HepG2 (cell line): ENCODE results near the gene SH2D5. TPM values are rescaled to one million over a fixed set of nuclear protein-coding genes. Genes with fewer than 3 reads are reported as not detected.
A peak's percentile ranks its signal among the peaks of the same experiment; 100 is the strongest.

Experiments
- ATAC-seq: fragments of 200-7000 bp; cut with Tn5 transposase; 3 replicates; pipeline ENCODE4 v1.9.1; 2020; ENCODE audit warnings: mild to moderate bottlenecking, moderate library complexity
- Bru-seq: library from RNA; stranded (reverse); fragments of 400-500 nt; gene quantifications from one replicate; lab custom pipeline; 2021; lab: Mats Ljungman, UMichigan
- BruChase-seq, 2 experiments: library from RNA; stranded (reverse); fragments of 400-500 nt; gene quantifications; one replicate each; lab custom pipeline; 2021; lab: Mats Ljungman, UMichigan
- BruUV-seq: library from RNA; stranded (reverse); fragments of 400-500 nt; replicated peaks from 2 replicates; lab custom pipeline; 2021; lab: Mats Ljungman, UMichigan
- CTCF ChIA-PET: fragments of 300-600 bp; formaldehyde crosslinking; extraction: SDS; loops from one replicate; lab custom pipeline; 2021; ENCODE audit warnings: low total read pairs, inconsistent platforms, low intra/inter-chr PET ratio; lab: Yijun Ruan, JAX
- POLR2A ChIA-PET: fragments of 350-600 bp; sonication (Branson Sonifier 250); formaldehyde crosslinking; loops from one replicate; lab custom pipeline; 2020; ENCODE audit warnings: antibody characterized with exemption, inconsistent platforms; lab: Yijun Ruan, JAX
- DNase-seq: peaks from one replicate; pipeline ENCODE4 v3.0.0-alpha.2; 2015; ENCODE audit warnings: low spot score
- FAIRE-seq: peaks from 3 replicates; lab custom pipeline; 2011; peaks lifted over from hg19 to GRCh38; lab: Jason Lieb, UNC
- H2AFZ ChIP-seq: one replicate; pipeline ENCODE4 v1.6.1; 2011; ENCODE audit warnings: low read length, inconsistent platforms
- H3K27ac ChIP-seq: fragments of 300-600 bp; 3 replicates; pipeline ENCODE4 v1.8.0; 2011; ENCODE audit warnings: mixed run types, mild to moderate bottlenecking, mixed read lengths, low read length, inconsistent platforms; ENCODE audit not compliant: insufficient read depth; ENCODE audit errors: extremely low read length
- H3K27me3 ChIP-seq, 2 experiments: fragments of 200-600 bp in 1 of 2; 2 replicates in 1 of 2; 3 replicates in 1 of 2; pipeline versions ENCODE4 v1.6.0 to v1.8.0; 2011; ENCODE audit warnings: low read length in 2 of 2, mild to moderate bottlenecking in 2 of 2, moderate library complexity in 2 of 2, inconsistent platforms in 1 of 2; ENCODE audit not compliant: insufficient read depth in 2 of 2, control insufficient read depth in 1 of 2
- H3K36me3 ChIP-seq, 2 experiments: fragments of 200-600 bp in 1 of 2; replicated peaks in 1 of 2; 2 replicates in 1 of 2; 3 replicates in 1 of 2; pipeline versions ENCODE4 v1.5.1 to v1.8.0; 2011; ENCODE audit warnings: low read length in 2 of 2, inconsistent platforms in 1 of 2; ENCODE audit not compliant: insufficient read depth in 2 of 2, control insufficient read depth in 1 of 2
- H3K4me1 ChIP-seq: 2 replicates; pipeline ENCODE4 v1.5.1; 2012; ENCODE audit warnings: low read length, inconsistent platforms; ENCODE audit not compliant: insufficient read depth
- H3K4me2 ChIP-seq: 2 replicates; pipeline ENCODE4 v1.6.0; 2011; ENCODE audit warnings: low read depth, low read length, inconsistent platforms
- H3K4me3 ChIP-seq, 3 experiments: fragments of 200-600 bp in 1 of 3; sonication (generic), shearing (Covaris generic) in 1 of 3; replicated peaks in 1 of 3; 2 replicates each; pipeline ENCODE4 v1.5.1; 2011 to 2016; ENCODE audit warnings: low read length in 3 of 3, inconsistent platforms in 2 of 3, low read depth in 2 of 3, mild to moderate bottlenecking in 2 of 3, control low read depth in 1 of 3, mixed read lengths in 1 of 3; ENCODE audit not compliant: insufficient read depth in 1 of 3
- H3K79me2 ChIP-seq: one replicate; pipeline ENCODE4 v1.6.1; 2011; ENCODE audit warnings: low read length, inconsistent platforms; ENCODE audit not compliant: insufficient read depth
- H3K9ac ChIP-seq: 2 replicates; pipeline ENCODE4 v1.6.0; 2011; ENCODE audit warnings: mild to moderate bottlenecking, low read depth, low read length, inconsistent platforms; ENCODE audit not compliant: insufficient read depth
- H3K9me3 ChIP-seq: 2 replicates; pipeline ENCODE4 v1.5.1; 2012; ENCODE audit warnings: mild to moderate bottlenecking, low read length
- H4K20me1 ChIP-seq: 2 replicates; pipeline ENCODE4 v1.6.0; 2011; ENCODE audit warnings: inconsistent platforms, mild to moderate bottlenecking, low read length, moderate library complexity; ENCODE audit not compliant: insufficient read depth
- JUN ChIP-seq: sonication (generic); formaldehyde crosslinking; IDR thresholded peaks from 2 replicates; pipeline ENCODE4 v1.4.0; 2020; ENCODE audit warnings: mild to moderate bottlenecking, missing genetic modification reagents
- KAT8 ChIP-seq: IDR thresholded peaks from 2 replicates; pipeline ENCODE4 v1.6.1; 2016; ENCODE audit warnings: missing genetic modification reagents, missing compliant biosample characterization
- MBD4 ChIP-seq: IDR thresholded peaks from 2 replicates; pipeline ENCODE4 v1.6.1; 2012; ENCODE audit warnings: low read length, inconsistent platforms, borderline replicate concordance
- MED13 ChIP-seq: sonication (generic); formaldehyde crosslinking; IDR thresholded peaks from 2 replicates; pipeline ENCODE4 v1.5.0; 2020; ENCODE audit warnings: missing genetic modification reagents
- MIXL1 ChIP-seq: IDR thresholded peaks from 2 replicates; pipeline ENCODE4 v1.6.1; 2016
- MXI1 ChIP-seq: IDR thresholded peaks from 3 replicates; pipeline ENCODE4 v1.6.1; 2012; ENCODE audit warnings: low read depth, low read length, inconsistent platforms, borderline replicate concordance
- NKX3-1 ChIP-seq: sonication (generic); formaldehyde crosslinking; IDR thresholded peaks from 2 replicates; pipeline ENCODE4 v1.5.0; 2020; ENCODE audit warnings: missing genetic modification reagents
- SAFB2 ChIP-seq: sonication (generic); formaldehyde crosslinking; IDR thresholded peaks from 2 replicates; pipeline ENCODE4 v1.5.1; 2020; ENCODE audit warnings: missing genetic modification reagents, low read depth, mild to moderate bottlenecking, borderline replicate concordance
- SNRNP70 ChIP-seq: fragments of 200-400 bp; formaldehyde crosslinking; IDR thresholded peaks from 2 replicates; pipeline ENCODE4 v1.6.1; 2017; ENCODE audit warnings: mild to moderate bottlenecking, low read depth, low read length, moderate library complexity
- XBP1 ChIP-seq: sonication (generic); formaldehyde crosslinking; IDR thresholded peaks from 2 replicates; pipeline ENCODE4 v1.5.0; 2020; ENCODE audit warnings: missing genetic modification reagents
- YEATS4 ChIP-seq: sonication (generic); formaldehyde crosslinking; IDR thresholded peaks from 2 replicates; pipeline ENCODE4 v1.4.0; 2020; ENCODE audit warnings: missing genetic modification reagents, borderline replicate concordance
- ZFP36 ChIP-seq: fragments of 150-350 bp; IDR thresholded peaks from 2 replicates; pipeline ENCODE4 v1.6.1; 2018; ENCODE audit warnings: borderline replicate concordance, low read length, low read depth; ENCODE audit not compliant: partially characterized antibody
- ZNF232 ChIP-seq: sonication (generic); formaldehyde crosslinking; IDR thresholded peaks from 2 replicates; pipeline ENCODE4 v1.4.0; 2020; ENCODE audit warnings: missing genetic modification reagents, borderline replicate concordance
- ZNF337 ChIP-seq: sonication (generic); formaldehyde crosslinking; IDR thresholded peaks from 2 replicates; pipeline ENCODE4 v1.5.1; 2020; ENCODE audit warnings: missing genetic modification reagents, low read depth, mild to moderate bottlenecking, borderline replicate concordance
- ZNF644 ChIP-seq: IDR thresholded peaks from 2 replicates; pipeline ENCODE4 v1.6.1; 2016; ENCODE audit warnings: low read depth
- ZSCAN12 ChIP-seq: sonication (generic); formaldehyde crosslinking; IDR thresholded peaks from 2 replicates; pipeline ENCODE4 v1.9.0; 2021; ENCODE audit warnings: mild to moderate bottlenecking, missing genetic modification reagents
- WGBS: methylation state at CpG from one replicate; pipeline ENCODE4 v1.1.6; 2017; ENCODE audit warnings: low lambda C conversion rate; 5-methylcytosine and 5-hydroxymethylcytosine counted together
- in situ Hi-C: cut with HindIII; loops from 2 replicates; pipeline ENCODE4 v1.10.0; 2017; ENCODE audit warnings: low pct_unique_long_range_greater_than_20kb; ENCODE audit not compliant: extremely low pct_ligation_motif_present
- intact Hi-C: fragments of 100-400 bp; cut with micrococcal nuclease; formaldehyde crosslinking; loops from one replicate; pipeline ENCODE4 v1.10.0; 2022; ENCODE audit not compliant: unreplicated experiment
- long read RNA-seq, 2 experiments: library from RNA in 1 of 2; library from polyadenylated mRNA in 1 of 2; stranded (forward) in 1 of 2; unstranded in 1 of 2; transcript quantifications; one replicate each; pipeline ENCODE4 v2.0.0, GENCODE V29; 2019 to 2022
- polyA minus RNA-seq, 3 experiments: library from RNA; depleted of rRNA, polyadenylated mRNA; stranded (reverse); fragments of >200 nt; gene quantifications; 2 replicates each; pipeline ENCODE4 v1.2.3, GENCODE V29; 2011; ENCODE audit warnings: low replicate concordance in 1 of 3
- polyA plus RNA-seq, 8 experiments: library from polyadenylated mRNA; depleted of rRNA in 3 of 8; stranded (reverse) in 7 of 8; unstranded in 1 of 8; fragments of >200 nt; fragmentation: Illumina TruSeq in 4 of 8; extraction: Trizol in 4 of 8; gene quantifications; 2 replicates each; pipeline versions ENCODE4 v1.2.1 to v1.2.3, GENCODE V29; 2011 to 2016; ENCODE audit warnings: low read depth in 4 of 8, missing spikeins in 1 of 8, mixed read lengths in 1 of 8; ENCODE audit not compliant: insufficient read depth in 1 of 8
- total RNA-seq, 5 experiments: library from RNA; depleted of rRNA; stranded (reverse); fragments of >200 nt; fragmentation: Illumina TruSeq; extraction: Trizol; gene quantifications; 2 replicates each; pipeline ENCODE4 v1.2.3, GENCODE V29; 2016; ENCODE audit warnings: low read depth in 1 of 5
- TF ChIP-seq, protein P1 (sequence below): sonication (generic); formaldehyde crosslinking; IDR thresholded peaks from 2 replicates; pipeline ENCODE4 v1.5.0; 2020; ENCODE audit warnings: mild to moderate bottlenecking, missing genetic modification reagents, moderate library complexity

SH2D5 gene
- 1.7 and 3.4 TPM in 2 replicates for total RNA-seq (2016; rRNA removed; fragmentation: Illumina TruSeq; extraction: Trizol)
- total RNA-seq (2016; cell fraction: cytosol; rRNA removed; fragmentation: Illumina TruSeq; extraction: Trizol; ENCODE audit: low read depth), result 0.20 and 0.26 TPM in 2 replicates
- total RNA-seq (2016; cell fraction: insoluble cytoplasmic fraction; rRNA removed; fragmentation: Illumina TruSeq; extraction: Trizol), result 1.6 and 2.0 TPM in 2 replicates
- total RNA-seq (2016; cell fraction: membrane; rRNA removed; fragmentation: Illumina TruSeq; extraction: Trizol), result 1.4 and 1.8 TPM in 2 replicates
- total RNA-seq (2016; cell fraction: nucleus; rRNA removed; fragmentation: Illumina TruSeq; extraction: Trizol), result 1.8 and 2.2 TPM in 2 replicates
- 1.2 and 1.4 TPM in 2 replicates for polyA plus RNA-seq (2011; rRNA removed)
- 0.87 and 0.92 TPM in 2 replicates for polyA plus RNA-seq (2011; cell fraction: cytosol; rRNA removed)
- polyA plus RNA-seq (2011; cell fraction: nucleus; rRNA removed), result 7.0 and 10.0 TPM in 2 replicates
- 0.94 and 1.8 TPM in 2 replicates for polyA plus RNA-seq (2012)
- polyA plus RNA-seq (2016; cell fraction: cytosol; fragmentation: Illumina TruSeq; extraction: Trizol; ENCODE audit: low read depth), result 0.29 and 0.55 TPM in 2 replicates
- 0.69 and 1.5 TPM in 2 replicates for polyA plus RNA-seq (2016; cell fraction: insoluble cytoplasmic fraction; fragmentation: Illumina TruSeq; extraction: Trizol; ENCODE audit: low read depth)
- 0.64 and 0.86 TPM in 2 replicates for polyA plus RNA-seq (2016; cell fraction: membrane; fragmentation: Illumina TruSeq; extraction: Trizol; ENCODE audit: low read depth)
- polyA plus RNA-seq (2016; cell fraction: nucleus; fragmentation: Illumina TruSeq; extraction: Trizol; ENCODE audit: insufficient read depth, low read depth), result 4.8 and 5.7 TPM in 2 replicates
- polyA minus RNA-seq (2011; rRNA and poly(A)+ RNA removed; ENCODE audit: low replicate concordance), result 0.05 and 0.76 TPM in 2 replicates
- 0.40 and 1.4 TPM in 2 replicates for polyA minus RNA-seq (2011; cell fraction: cytosol; rRNA and poly(A)+ RNA removed)
- polyA minus RNA-seq (2011; cell fraction: nucleus; rRNA and poly(A)+ RNA removed), result 0.77 and 0.87 TPM in 2 replicates
- Bru-seq, nascent RNA, result percentile 37 among the genes with signal in this experiment
- BruChase-seq, experiment 1, labeled RNA remaining after a 6-hour chase, result percentile 45 among the genes with signal in this experiment
- BruChase-seq, experiment 2, labeled RNA remaining after a 2-hour chase, result percentile 44 among the genes with signal in this experiment
- long read RNA-seq, experiment 1, result 0 reads
- long read RNA-seq, experiment 2, partial matches to known transcripts, result 0 of 10 reads
- long read RNA-seq, experiment 2, other reads (novel, unspliced or antisense), result 9 of 10 reads

DNA sequence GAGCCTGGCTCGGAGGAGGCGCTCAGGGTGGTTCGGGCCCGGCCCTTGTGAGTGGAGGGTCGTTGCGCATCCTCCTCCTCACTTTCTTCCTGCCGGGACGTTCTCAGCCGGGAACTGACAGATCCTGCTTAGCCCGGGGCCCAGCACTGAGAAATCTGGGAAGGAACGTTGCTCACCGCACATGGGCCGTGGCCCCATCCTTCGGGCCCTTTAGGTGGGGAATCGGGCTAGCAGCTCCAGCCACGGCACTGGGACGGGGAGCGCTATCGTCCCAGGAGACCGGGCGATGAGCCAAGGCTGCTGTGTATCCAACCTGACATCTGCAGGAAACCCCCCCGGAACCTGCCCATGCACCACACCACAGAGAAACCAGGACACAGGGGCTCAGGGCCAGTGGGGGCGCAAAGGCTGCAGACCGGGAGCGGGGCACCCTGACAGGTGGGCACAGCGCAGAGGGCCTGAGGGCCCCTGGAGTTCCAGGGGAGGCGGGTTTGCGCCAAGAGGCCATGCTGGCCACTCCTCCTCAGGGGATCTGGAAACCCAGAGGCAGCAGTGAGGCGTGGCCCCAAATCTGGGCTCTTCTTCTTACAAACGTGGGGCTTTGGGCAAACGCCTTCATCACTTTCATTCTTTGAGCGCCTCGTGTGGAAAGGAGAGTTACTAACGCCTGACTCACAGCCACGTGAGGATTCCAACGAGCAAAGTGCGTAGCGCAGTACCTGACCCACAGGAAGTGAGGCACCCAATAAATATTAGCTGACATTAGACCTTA, at the start of gene SH2D5:
TSS of gene SH2D5 (minus strand) at position 116 of the 772 bp plus-strand sequence. CDS start 4,659 bp downstream, outside the sequence.
- FAIRE-seq (peak; percentile 94), DNase-seq (peak; percentile 94), ATAC-seq (peak; percentile 74)
- intact Hi-C loops, result loop anchor here (1.0 kb wide), 1 partner anchor 36 kb away; no protein-coding TSS in a partner anchor
- Histone ChIP-seq H3K9ac (peak within 1 kb of the TSS; percentile 61), H3K79me2 (no peaks in the 10 kb centered on the region), H3K9me3 (no peaks in the 10 kb centered on the region), H3K4me3 (peak within 1 kb of the TSS; percentile 62 to 79 (median 65)), H3K4me1 (peaks cover 57% of the 10 kb centered on the region), H4K20me1 (no peaks in the 10 kb centered on the region), H3K27ac (peak within 1 kb of the TSS; percentile 29), H2AFZ (no peak within 1 kb of the TSS), H3K36me3 (peaks cover 1 to 5% of the 10 kb centered on the region in 2 experiments; a peak in 2 of 5 replicates), H3K27me3 (peaks cover 5 to 21% of the 10 kb centered on the region in 2 experiments; a peak in 3 of 5 replicates), H3K4me2 (peak within 1 kb of the TSS; percentile 99)
- ChIA-PET CTCF (interaction anchor here (1.0 kb wide), 1 partner anchor 36 kb away, joined by 4 read pairs; no protein-coding TSS in a partner anchor), POLR2A (interaction anchor here (0.9 to 2.3 kb wide), 10 partner anchors 9 to 250 kb away, joined by 3 to 7 read pairs (median 3); partner anchors contain the start of genes HP1BP3 and KIF17)
- WGBS, result 0% methylated on average over 13 of the region's 38 CpGs
- in situ Hi-C loops, result no loop called here
- BruUV-seq, result no TSS peak
- 0 out of 2 replicates have a peak, but pooled peaks have one; percentile 78 for TF ChIP-seq ZSCAN12 (CRISPR knock-in tag)
- TF ChIP-seq MED13 (CRISPR knock-in tag), result 0 out of 2 replicates have a peak, but pooled peaks have one; percentile 59
- no peak for TF ChIP-seq ZNF644
- TF ChIP-seq YEATS4 (CRISPR knock-in tag), result peak; percentile 52; the same call in 1 of the 2 replicates
- TF ChIP-seq SAFB2 (CRISPR knock-in tag), result peak; percentile 4; the same call in 1 of the 2 replicates
- TF ChIP-seq SNRNP70, result no peak
- TF ChIP-seq MBD4, result no peak
- peak; percentile 87; the same call in 1 of the 2 replicates for TF ChIP-seq ZNF232
- peak; percentile 54; the same call in 1 of the 2 replicates for TF ChIP-seq MIXL1 (CRISPR knock-in tag)
- TF ChIP-seq, protein P1, sequence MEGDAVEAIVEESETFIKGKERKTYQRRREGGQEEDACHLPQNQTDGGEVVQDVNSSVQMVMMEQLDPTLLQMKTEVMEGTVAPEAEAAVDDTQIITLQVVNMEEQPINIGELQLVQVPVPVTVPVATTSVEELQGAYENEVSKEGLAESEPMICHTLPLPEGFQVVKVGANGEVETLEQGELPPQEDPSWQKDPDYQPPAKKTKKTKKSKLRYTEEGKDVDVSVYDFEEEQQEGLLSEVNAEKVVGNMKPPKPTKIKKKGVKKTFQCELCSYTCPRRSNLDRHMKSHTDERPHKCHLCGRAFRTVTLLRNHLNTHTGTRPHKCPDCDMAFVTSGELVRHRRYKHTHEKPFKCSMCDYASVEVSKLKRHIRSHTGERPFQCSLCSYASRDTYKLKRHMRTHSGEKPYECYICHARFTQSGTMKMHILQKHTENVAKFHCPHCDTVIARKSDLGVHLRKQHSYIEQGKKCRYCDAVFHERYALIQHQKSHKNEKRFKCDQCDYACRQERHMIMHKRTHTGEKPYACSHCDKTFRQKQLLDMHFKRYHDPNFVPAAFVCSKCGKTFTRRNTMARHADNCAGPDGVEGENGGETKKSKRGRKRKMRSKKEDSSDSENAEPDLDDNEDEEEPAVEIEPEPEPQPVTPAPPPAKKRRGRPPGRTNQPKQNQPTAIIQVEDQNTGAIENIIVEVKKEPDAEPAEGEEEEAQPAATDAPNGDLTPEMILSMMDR, result peak; percentile 49
- no peak for TF ChIP-seq ZFP36
- no peak; the same call in 1 of the 2 replicates for TF ChIP-seq KAT8 (CRISPR knock-in tag)
- no peak for TF ChIP-seq ZNF337 (CRISPR knock-in tag)
- peak; percentile 25; the same call in 1 of the 2 replicates for TF ChIP-seq NKX3-1 (CRISPR knock-in tag)
- no peak; the same call in 1 of the 2 replicates for TF ChIP-seq JUN (CRISPR knock-in tag)
- peak; percentile 84; the same call in 2 of the 3 replicates for TF ChIP-seq MXI1
- 0 out of 2 replicates have a peak, but pooled peaks have one; percentile 31 for TF ChIP-seq XBP1
